ENCODE measurements around the gene C16orf92.

- TF ChIP-seq ESRRG (CRISPR knock-in tag; IDR thresholded peaks at IDR 0.05): no peak
- no peak for TF ChIP-seq TSHZ2 (CRISPR knock-in tag; IDR thresholded peaks at IDR 0.05)
- TF ChIP-seq RARB (CRISPR knock-in tag; IDR thresholded peaks at IDR 0.05): no peak
- no peak for TF ChIP-seq PATZ1 (CRISPR knock-in tag; IDR thresholded peaks at IDR 0.05; ENCODE audit: borderline replicate concordance)
- no peak for TF ChIP-seq TOX (CRISPR knock-in tag; IDR thresholded peaks at IDR 0.05; ENCODE audit: borderline replicate concordance)
- no peak for TF ChIP-seq BACH2 (CRISPR knock-in tag; IDR thresholded peaks at IDR 0.05; ENCODE audit: borderline replicate concordance)
- no peak for TF ChIP-seq POU6F1 (CRISPR knock-in tag; IDR thresholded peaks at IDR 0.05; ENCODE audit: borderline replicate concordance, low read depth)
- no peak for TF ChIP-seq ZFP30 (CRISPR knock-in tag; IDR thresholded peaks at IDR 0.05)
- no peak for TF ChIP-seq OSR1 (CRISPR knock-in tag; IDR thresholded peaks at IDR 0.05)
- no peak for TF ChIP-seq ZNF70 (CRISPR knock-in tag; IDR thresholded peaks at IDR 0.05)
- TF ChIP-seq ZNF565 (CRISPR knock-in tag; conservative IDR thresholded peaks at IDR 0.05; ENCODE audit: low read depth): no peak
- no peak for TF ChIP-seq GLIS3 (CRISPR knock-in tag; IDR thresholded peaks at IDR 0.05)
These were observed 38.2 kb upstream of the C16orf92 start for GRCh38 chr16:29984764-29985147.
